Measurements from ENCODE around the gene FANCD2. TPM values are rescaled to one million over a fixed set of nuclear protein-coding genes. Genes with fewer than 3 reads are reported as not detected.

FANCD2 gene
- 10 to 100 TPM; 56.0 to 79.9 TPM for total RNA-seq
- polyA plus RNA-seq (2013, experiment 1 of 2): 51.8 TPM
- polyA plus RNA-seq (2013, experiment 2 of 2): 52.8 TPM
- long read RNA-seq, experiment 1, partial matches to known transcripts: 7 of 13 reads
- long read RNA-seq, experiment 1, other reads (novel, unspliced or antisense): 6 of 13 reads
- long read RNA-seq, experiment 2, full-length matches to known transcripts: 9 of 23 reads
- long read RNA-seq, experiment 2, partial matches to known transcripts: 5 of 23 reads
- long read RNA-seq, experiment 2, other reads (novel, unspliced or antisense): 9 of 23 reads
- long read RNA-seq, experiment 3, full-length matches to known transcripts: 30 of 191 reads
- long read RNA-seq, experiment 3, partial matches to known transcripts: 109 of 191 reads
- long read RNA-seq, experiment 3, other reads (novel, unspliced or antisense): 52 of 191 reads
- long read RNA-seq, experiment 4, partial matches to known transcripts: 4 of 9 reads
- long read RNA-seq, experiment 4, other reads (novel, unspliced or antisense): 5 of 9 reads

DNA sequence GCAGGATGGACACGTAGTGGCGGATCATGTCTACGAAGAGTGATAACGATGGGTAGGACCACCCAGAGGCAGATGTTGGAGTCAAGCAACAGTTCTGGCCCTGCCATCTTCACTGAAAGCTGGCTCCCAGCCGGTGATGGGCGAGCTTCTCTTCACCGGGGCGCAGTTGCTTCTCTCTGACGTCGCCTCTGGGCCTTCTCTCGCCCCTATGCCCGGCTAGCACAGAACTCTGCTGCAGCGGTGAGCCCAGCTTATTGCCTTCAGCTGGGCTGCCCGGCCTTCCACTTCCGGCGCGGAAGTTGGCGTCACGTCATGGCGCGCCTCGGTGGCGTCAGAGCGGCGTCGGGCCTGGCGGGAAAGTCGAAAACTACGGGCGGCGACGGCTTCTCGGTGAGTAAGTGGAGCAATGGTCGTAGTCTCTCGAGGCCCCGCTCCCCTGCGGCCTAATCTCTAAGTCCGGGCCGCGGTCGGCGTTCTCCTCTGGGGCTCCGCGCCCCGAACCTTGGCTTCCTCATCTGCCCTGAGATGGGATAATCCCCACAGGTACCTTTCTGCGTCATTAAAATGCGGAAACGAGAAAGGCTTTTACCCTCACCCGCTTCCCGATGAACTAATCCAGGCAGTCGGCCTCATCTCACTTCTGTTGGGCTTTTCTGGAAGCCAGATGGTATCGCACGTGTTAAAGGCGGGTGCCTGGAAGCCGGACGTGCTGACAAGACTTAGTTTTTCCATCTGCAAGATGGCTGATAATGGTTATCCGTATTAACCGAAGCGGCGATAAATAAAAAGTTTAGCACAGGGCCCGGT lies at the start of gene FANCD2:
Gene FANCD2 (plus strand): TSS at position 354 of the 807 bp plus-strand sequence. CDS start 2,221 bp downstream, outside the sequence.
- DNase-seq: peak; percentile 98

DNA sequence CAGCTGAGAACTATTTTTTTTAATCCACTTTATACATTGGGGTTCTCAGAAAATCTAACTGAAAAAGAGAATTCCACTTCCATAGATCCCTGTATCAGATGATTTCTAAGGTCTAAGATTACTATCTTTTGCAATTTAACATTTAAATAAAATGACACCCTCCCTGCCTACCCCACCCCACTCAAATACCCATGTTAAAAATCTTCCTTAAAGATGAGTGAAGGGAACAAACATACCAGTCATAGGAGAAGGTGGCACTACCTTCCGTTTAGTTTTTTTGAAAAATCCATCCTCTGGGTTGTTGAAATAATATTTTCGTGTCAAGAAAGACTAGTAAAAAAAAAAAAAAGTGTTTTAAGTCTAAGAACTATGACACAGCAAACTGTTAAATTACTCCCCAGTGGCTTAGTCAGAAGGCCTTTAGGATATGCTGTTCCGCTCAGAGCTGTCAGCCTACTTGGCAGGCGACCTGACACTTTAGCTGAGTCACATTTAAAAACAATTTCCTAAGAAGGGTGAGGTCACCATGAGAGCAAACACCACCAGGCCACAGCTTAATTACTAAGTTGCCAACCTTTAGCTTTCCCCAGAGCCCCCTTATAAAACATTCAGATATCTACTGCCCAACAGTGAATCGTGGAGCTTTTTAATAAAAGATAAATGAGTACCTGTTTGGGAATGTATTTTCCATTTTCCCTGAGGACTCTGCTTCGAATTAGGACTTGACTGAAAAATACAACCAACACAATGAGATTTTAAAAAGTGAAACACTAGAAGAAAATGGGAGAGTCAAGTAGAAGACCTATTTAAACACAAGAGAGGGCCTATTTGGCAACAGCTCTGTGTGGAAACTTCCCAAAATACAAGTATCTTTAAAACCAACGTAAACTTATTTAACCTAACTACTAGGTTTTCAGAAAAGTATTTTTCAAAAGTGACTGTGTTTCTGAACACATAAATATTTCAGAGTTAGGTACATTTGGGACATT lies 49.2 kb upstream of the FANCD2 start:
- Histone ChIP-seq H3K36me3 (ENCODE audit: control insufficient read depth, insufficient read depth, low read length) (peaks cover 68% of the 10 kb centered on the region), H3K27ac (ENCODE audit: low read depth, low read length) (no peak overlapping the region), H3K4me1 (ENCODE audit: control insufficient read depth, insufficient read depth, low read length) (no peaks in the 10 kb centered on the region), H3K9me3 (ENCODE audit: control insufficient read depth, low read length) (no peaks in the 10 kb centered on the region), H3K4me3 (ENCODE audit: low read length) (no peak overlapping the region), H3K27me3 (ENCODE audit: control insufficient read depth, insufficient read depth, low read length, poor library complexity, severe bottlenecking) (no peaks in the 10 kb centered on the region), H3K9ac (ENCODE audit: extremely low read depth, low read length, poor library complexity, severe bottlenecking) (no peak overlapping the region)
- H3K4me1 Mint-ChIP-seq: peaks cover 4% of the 10 kb centered on the region
- no peak for DNase-seq
- peaks cover 61% of the 10 kb centered on the region for H3K36me3 Mint-ChIP-seq (ENCODE audit: low read depth)
- 71 to 85% methylated on average over 2 to 7 of the region's 7 CpGs for WGBS, 2 experiments (ENCODE audit: insufficient coverage in 1 of 2, insufficient read length in 1 of 2)
- no peaks in the 10 kb centered on the region for H3K27me3 Mint-ChIP-seq (ENCODE audit: insufficient read depth)
- no peak overlapping the region for H3K4me3 Mint-ChIP-seq
- H3K27ac Mint-ChIP-seq: peak overlapping the region; percentile 79
- TF ChIP-seq, protein P1, sequence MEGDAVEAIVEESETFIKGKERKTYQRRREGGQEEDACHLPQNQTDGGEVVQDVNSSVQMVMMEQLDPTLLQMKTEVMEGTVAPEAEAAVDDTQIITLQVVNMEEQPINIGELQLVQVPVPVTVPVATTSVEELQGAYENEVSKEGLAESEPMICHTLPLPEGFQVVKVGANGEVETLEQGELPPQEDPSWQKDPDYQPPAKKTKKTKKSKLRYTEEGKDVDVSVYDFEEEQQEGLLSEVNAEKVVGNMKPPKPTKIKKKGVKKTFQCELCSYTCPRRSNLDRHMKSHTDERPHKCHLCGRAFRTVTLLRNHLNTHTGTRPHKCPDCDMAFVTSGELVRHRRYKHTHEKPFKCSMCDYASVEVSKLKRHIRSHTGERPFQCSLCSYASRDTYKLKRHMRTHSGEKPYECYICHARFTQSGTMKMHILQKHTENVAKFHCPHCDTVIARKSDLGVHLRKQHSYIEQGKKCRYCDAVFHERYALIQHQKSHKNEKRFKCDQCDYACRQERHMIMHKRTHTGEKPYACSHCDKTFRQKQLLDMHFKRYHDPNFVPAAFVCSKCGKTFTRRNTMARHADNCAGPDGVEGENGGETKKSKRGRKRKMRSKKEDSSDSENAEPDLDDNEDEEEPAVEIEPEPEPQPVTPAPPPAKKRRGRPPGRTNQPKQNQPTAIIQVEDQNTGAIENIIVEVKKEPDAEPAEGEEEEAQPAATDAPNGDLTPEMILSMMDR (conservative IDR thresholded peaks at IDR 0.05): no peak
- H3K9me3 Mint-ChIP-seq: no peaks in the 10 kb centered on the region

More for the DNA sequence above, at the start of gene FANCD2:
- Histone ChIP-seq H3K27me3 (ENCODE audit: control insufficient read depth, insufficient read depth, low read length, poor library complexity, severe bottlenecking) (no peaks in the 10 kb centered on the region), H3K9me3 (ENCODE audit: control insufficient read depth, low read length) (no peaks in the 10 kb centered on the region), H3K4me3 (ENCODE audit: low read length) (peak within 1 kb of the TSS; percentile 92), H3K4me1 (ENCODE audit: control insufficient read depth, insufficient read depth, low read length) (no peaks in the 10 kb centered on the region), H3K27ac (ENCODE audit: low read depth, low read length) (peak within 1 kb of the TSS; percentile 67), H3K9ac (ENCODE audit: extremely low read depth, low read length, poor library complexity, severe bottlenecking) (peak within 1 kb of the TSS; percentile 87), H3K36me3 (ENCODE audit: control insufficient read depth, insufficient read depth, low read length) (peaks cover 39% of the 10 kb centered on the region)
- no peaks in the 10 kb centered on the region for H3K27me3 Mint-ChIP-seq (ENCODE audit: insufficient read depth)
- 0% methylated on average over 40 to 61 of the region's 61 CpGs for WGBS, 2 experiments (ENCODE audit: insufficient coverage in 1 of 2, insufficient read length in 1 of 2)
- H3K36me3 Mint-ChIP-seq (ENCODE audit: low read depth): peaks cover 31% of the 10 kb centered on the region
- H3K27ac Mint-ChIP-seq: peak within 1 kb of the TSS; percentile 98
- no peaks in the 10 kb centered on the region for H3K9me3 Mint-ChIP-seq
- peak within 1 kb of the TSS; percentile 97 for H3K4me3 Mint-ChIP-seq
- H3K4me1 Mint-ChIP-seq: no peaks in the 10 kb centered on the region
- TF ChIP-seq, protein P1 (conservative IDR thresholded peaks at IDR 0.05): no peak

All from endodermal cell (in vitro differentiated cells).